Thyroid gland (tissue), 4 donors: ENCODE results near the gene DMD. TPM values are rescaled to one million over a fixed set of nuclear protein-coding genes. Genes with fewer than 3 reads are reported as not detected.

Experiments
- DNase-seq, 2 donors: peaks; one replicate each; pipeline ENCODE4 v3.0.0-alpha.2; 2019
- H3K27ac ChIP-seq, 3 donors: fragments of 200-600 bp; sonication (generic); 1 replicate in 2 of 3; 2 replicates in 1 of 3; pipeline ENCODE4 v1.5.1; 2016 to 2019; ENCODE audit warnings: mild to moderate bottlenecking in 1 of 3, moderate library complexity in 1 of 3
- H3K27me3 ChIP-seq: fragments of 200-600 bp; sonication (generic); one replicate; pipeline ENCODE4 v1.5.1; 2019
- H3K36me3 ChIP-seq, 2 donors: fragments of 200-600 bp; sonication (generic); one replicate each; pipeline ENCODE4 v1.5.1; 2016 to 2019
- H3K4me1 ChIP-seq, 2 donors: fragments of 200-600 bp; sonication (generic); one replicate each; pipeline ENCODE4 v1.5.1; 2017 to 2019
- H3K4me3 ChIP-seq, 3 donors: fragments of 200-600 bp; sonication (generic); replicated peaks in 1 of 3; 1 replicate in 2 of 3; 2 replicates in 1 of 3; pipeline ENCODE4 v1.5.1; 2016; ENCODE audit warnings: mild to moderate bottlenecking in 1 of 3
- H3K9me3 ChIP-seq: fragments of 200-600 bp; sonication (generic); one replicate; pipeline ENCODE4 v1.5.1; 2017
- CTCF ChIP-seq, 6 experiments: fragments of 200-600 bp in 3 of 6; fragments of 450-650 bp in 3 of 6; sonication (generic) in 3 of 6; IDR thresholded peaks; one replicate each; pipeline ENCODE4 v1.5.1; 2016 to 2019; ENCODE audit warnings: antibody characterized with exemption in 6 of 6, mild to moderate bottlenecking in 2 of 6, inconsistent platforms in 1 of 6, moderate library complexity in 1 of 6
- POLR2A ChIP-seq, 2 donors: fragments of 450-650 bp; IDR thresholded peaks; one replicate each; pipeline ENCODE4 v1.6.1; 2017; ENCODE audit warnings: antibody characterized with exemption in 2 of 2, mild to moderate bottlenecking in 2 of 2, moderate library complexity in 1 of 2
- WGBS, 2 donors: methylation state at CpG; one replicate each; pipeline ENCODE4 v1.1.5; 2017; 5-methylcytosine and 5-hydroxymethylcytosine counted together
- intact Hi-C: fragments of 100-400 bp; cut with DNase I; formaldehyde crosslinking; loops from one replicate; pipeline ENCODE4 v1.15.1; 2023
- total RNA-seq, 4 donors: library from RNA; depleted of rRNA; stranded (reverse); fragments of >200 nt; gene quantifications; one replicate each; pipeline ENCODE4 v1.2.3, GENCODE V29; 2016

DMD gene
- total RNA-seq, 4 donors from 2014 or later = 16.5 to 24.0 (median 21.7) TPM

- no peak overlapping the region for H3K27ac ChIP-seq
- H3K36me3 ChIP-seq = no peaks in the 10 kb centered on the region
- no peak overlapping the region for H3K4me3 ChIP-seq
- H3K9me3 ChIP-seq = no peaks in the 10 kb centered on the region
- no peaks in the 10 kb centered on the region for H3K4me1 ChIP-seq
- 60 to 65% methylated on average over 3 of the region's 3 CpGs for WGBS, 2 donors
- no peak for DNase-seq
- no peak for TF ChIP-seq CTCF (IDR thresholded peaks at IDR 0.05)
- TF ChIP-seq POLR2A (IDR thresholded peaks at IDR 0.05) = no peak
- intact Hi-C loops = no loop called here
- H3K27me3 ChIP-seq = no peaks in the 10 kb centered on the region
Measured at GRCh38 chrX:32871636-32872035, 339.7 kb downstream of the DMD start.

- no peaks in the 10 kb centered on the region for H3K4me1 ChIP-seq
- TF ChIP-seq POLR2A (IDR thresholded peaks at IDR 0.05) = no peak
- TF ChIP-seq CTCF (IDR thresholded peaks at IDR 0.05) = no peak
- WGBS, 2 donors = 65% methylated on average over 2 of the region's 6 CpGs; no CpG with 5 or more reads in 1 of the 2 donors
- H3K9me3 ChIP-seq = no peaks in the 10 kb centered on the region
- H3K4me3 ChIP-seq = no peak overlapping the region
- H3K27ac ChIP-seq = no peak overlapping the region
- intact Hi-C loops = no loop called here
- no peak for DNase-seq
- H3K27me3 ChIP-seq = no peaks in the 10 kb centered on the region
- no peaks in the 10 kb centered on the region for H3K36me3 ChIP-seq
Measured at GRCh38 chrX:32868524-32868895, 342.8 kb downstream of the DMD start.

- DNase-seq = no peak
- 92 to 96% methylated on average over 7 of the region's 17 CpGs for WGBS, 2 donors
- TF ChIP-seq CTCF (IDR thresholded peaks at IDR 0.05) (no peak), POLR2A (IDR thresholded peaks at IDR 0.05) (no peak)
- no peak overlapping the region for H3K27ac ChIP-seq
- H3K9me3 ChIP-seq = no peaks in the 10 kb centered on the region
- no peaks in the 10 kb centered on the region for H3K4me1 ChIP-seq
- H3K27me3 ChIP-seq = no peaks in the 10 kb centered on the region
- no peaks in the 10 kb centered on the region for H3K36me3 ChIP-seq
- no peak overlapping the region for H3K4me3 ChIP-seq
- intact Hi-C loops = no loop called here
Measured at GRCh38 chrX:32867781-32868523, 343.4 kb downstream of the DMD start.

GRCh38 chrX:32852203-32852602 is 359.1 kb downstream of the DMD start:
- no peak overlapping the region for H3K4me3 ChIP-seq
- intact Hi-C loops = no loop called here
- H3K36me3 ChIP-seq = no peaks in the 10 kb centered on the region
- no peaks in the 10 kb centered on the region for H3K27me3 ChIP-seq
- DNase-seq = no peak
- H3K9me3 ChIP-seq = no peaks in the 10 kb centered on the region
- WGBS, 2 donors = no CpG with 5 or more reads among the region's 1 CpG
- no peak overlapping the region for H3K27ac ChIP-seq
- no peak for TF ChIP-seq CTCF (IDR thresholded peaks at IDR 0.05)
- no peak for TF ChIP-seq POLR2A (IDR thresholded peaks at IDR 0.05)
- no peaks in the 10 kb centered on the region for H3K4me1 ChIP-seq

- no peak for DNase-seq
- TF ChIP-seq CTCF (IDR thresholded peaks at IDR 0.05) = no peak
- no peak for TF ChIP-seq POLR2A (IDR thresholded peaks at IDR 0.05)
- intact Hi-C loops = no loop called here
- 88 to 100% methylated on average over 3 of the region's 5 CpGs for WGBS, 2 donors
- H3K9me3 ChIP-seq = no peaks in the 10 kb centered on the region
- no peak overlapping the region for H3K4me3 ChIP-seq
- H3K27ac ChIP-seq = no peak overlapping the region
- no peaks in the 10 kb centered on the region for H3K4me1 ChIP-seq
- no peaks in the 10 kb centered on the region for H3K27me3 ChIP-seq
- H3K36me3 ChIP-seq = no peaks in the 10 kb centered on the region
Measured at GRCh38 chrX:32851556-32851955, 359.8 kb downstream of the DMD start.
